ENCODE results near the gene EEFSEC.

Gene EEFSEC

DNA sequence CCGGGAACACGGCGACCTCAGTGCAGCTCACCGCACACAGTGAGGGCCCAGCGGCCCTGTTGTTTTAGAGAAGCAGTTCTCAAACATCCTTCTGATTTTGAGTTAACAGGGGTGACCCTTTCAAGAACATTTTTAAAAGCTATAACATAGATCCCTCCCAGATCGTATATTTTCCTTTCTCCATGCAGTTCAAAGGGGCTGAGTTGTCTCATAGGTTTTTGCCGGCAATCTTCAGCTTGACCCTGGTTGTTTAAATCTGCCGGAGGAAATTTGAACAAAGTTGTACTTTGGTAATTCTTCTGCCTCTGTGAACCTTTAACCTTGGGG, 14.3 kb downstream of the EEFSEC start:
- H3K4me3 ChIP-seq (ENCODE audit: low read length): no peak overlapping the region
- no peak overlapping the region for H2AFZ ChIP-seq (ENCODE audit: low read depth, low read length)
- H4K20me1 ChIP-seq (ENCODE audit: insufficient read depth, low read length): no peaks in the 10 kb centered on the region; the same call in 1 of the 2 replicates
- peaks cover 32% of the 10 kb centered on the region for H3K79me2 ChIP-seq (ENCODE audit: low read length)
- no peaks in the 10 kb centered on the region for H3K4me1 ChIP-seq (ENCODE audit: low read length)
- no peak for TF ChIP-seq EZH2phosphoT487 (IDR thresholded peaks at IDR 0.05; ENCODE audit: low read depth)
- TF ChIP-seq, protein P1, sequence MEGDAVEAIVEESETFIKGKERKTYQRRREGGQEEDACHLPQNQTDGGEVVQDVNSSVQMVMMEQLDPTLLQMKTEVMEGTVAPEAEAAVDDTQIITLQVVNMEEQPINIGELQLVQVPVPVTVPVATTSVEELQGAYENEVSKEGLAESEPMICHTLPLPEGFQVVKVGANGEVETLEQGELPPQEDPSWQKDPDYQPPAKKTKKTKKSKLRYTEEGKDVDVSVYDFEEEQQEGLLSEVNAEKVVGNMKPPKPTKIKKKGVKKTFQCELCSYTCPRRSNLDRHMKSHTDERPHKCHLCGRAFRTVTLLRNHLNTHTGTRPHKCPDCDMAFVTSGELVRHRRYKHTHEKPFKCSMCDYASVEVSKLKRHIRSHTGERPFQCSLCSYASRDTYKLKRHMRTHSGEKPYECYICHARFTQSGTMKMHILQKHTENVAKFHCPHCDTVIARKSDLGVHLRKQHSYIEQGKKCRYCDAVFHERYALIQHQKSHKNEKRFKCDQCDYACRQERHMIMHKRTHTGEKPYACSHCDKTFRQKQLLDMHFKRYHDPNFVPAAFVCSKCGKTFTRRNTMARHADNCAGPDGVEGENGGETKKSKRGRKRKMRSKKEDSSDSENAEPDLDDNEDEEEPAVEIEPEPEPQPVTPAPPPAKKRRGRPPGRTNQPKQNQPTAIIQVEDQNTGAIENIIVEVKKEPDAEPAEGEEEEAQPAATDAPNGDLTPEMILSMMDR (IDR thresholded peaks at IDR 0.05; ENCODE audit: low read depth, low read length): no peak
- no peaks in the 10 kb centered on the region for H3K9me3 ChIP-seq (ENCODE audit: insufficient read depth, low read length)
- no peaks in the 10 kb centered on the region for H3K27me3 ChIP-seq (ENCODE audit: low read depth, low read length)
- no peaks in the 10 kb centered on the region for H3K36me3 ChIP-seq (replicated peaks; ENCODE audit: low read depth, low read length)
- no peak overlapping the region for H3K9ac ChIP-seq (ENCODE audit: low read length)
- no peak overlapping the region for H3K27ac ChIP-seq (ENCODE audit: low read length)
- no peak overlapping the region for H3K4me2 ChIP-seq (ENCODE audit: low read length)

DNA sequence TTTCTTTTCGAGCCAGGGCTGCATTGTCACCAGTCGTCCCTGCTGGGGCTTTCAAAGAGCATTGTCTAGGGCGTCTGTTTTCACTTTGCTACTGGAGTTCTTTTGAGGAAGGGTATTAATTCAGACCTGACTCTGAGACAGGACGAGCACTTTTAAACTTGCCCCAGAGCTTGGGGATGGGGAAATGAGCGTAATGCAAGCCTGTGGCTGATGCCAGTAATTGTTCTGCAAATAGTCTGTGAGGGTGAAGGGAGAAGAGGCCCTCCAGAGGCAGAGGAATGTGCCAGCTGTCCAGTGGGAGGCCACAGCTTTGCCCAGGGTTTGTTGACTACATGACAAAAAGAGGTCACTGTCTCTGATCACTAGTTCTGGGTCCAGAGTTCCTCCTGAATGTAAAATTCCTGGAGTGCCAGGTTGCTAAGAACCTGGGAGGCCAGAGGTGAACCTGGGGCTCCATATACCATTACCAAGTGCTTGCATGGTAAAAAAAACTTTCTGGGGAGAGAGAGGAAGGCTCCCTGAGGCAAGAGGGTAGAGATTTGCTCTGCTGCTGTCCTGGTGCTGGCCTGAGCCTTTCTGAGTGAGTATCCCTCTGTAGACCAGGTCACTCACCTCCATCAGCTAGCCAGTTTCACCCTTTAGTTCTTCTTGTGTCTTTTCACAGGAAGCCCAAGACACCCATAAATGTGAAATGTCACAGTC, 14.8 kb downstream of the EEFSEC start:
- Histone ChIP-seq H3K27me3 (ENCODE audit: low read depth, low read length) (no peaks in the 10 kb centered on the region), H3K9ac (ENCODE audit: low read length) (no peak overlapping the region), H3K79me2 (ENCODE audit: low read length) (peaks cover 32% of the 10 kb centered on the region), H2AFZ (ENCODE audit: low read depth, low read length) (no peak overlapping the region), H3K4me3 (ENCODE audit: low read length) (no peak overlapping the region), H3K36me3 (replicated peaks; ENCODE audit: low read depth, low read length) (no peaks in the 10 kb centered on the region), H3K4me1 (ENCODE audit: low read length) (no peaks in the 10 kb centered on the region), H3K27ac (ENCODE audit: low read length) (no peak overlapping the region), H3K9me3 (ENCODE audit: insufficient read depth, low read length) (no peaks in the 10 kb centered on the region), H4K20me1 (ENCODE audit: insufficient read depth, low read length) (no peaks in the 10 kb centered on the region; the same call in 1 of the 2 replicates), H3K4me2 (ENCODE audit: low read length) (no peak overlapping the region)
- no peak for TF ChIP-seq EZH2phosphoT487 (IDR thresholded peaks at IDR 0.05; ENCODE audit: low read depth)
- TF ChIP-seq, protein P1 (IDR thresholded peaks at IDR 0.05; ENCODE audit: low read depth, low read length): no peak

DNA sequence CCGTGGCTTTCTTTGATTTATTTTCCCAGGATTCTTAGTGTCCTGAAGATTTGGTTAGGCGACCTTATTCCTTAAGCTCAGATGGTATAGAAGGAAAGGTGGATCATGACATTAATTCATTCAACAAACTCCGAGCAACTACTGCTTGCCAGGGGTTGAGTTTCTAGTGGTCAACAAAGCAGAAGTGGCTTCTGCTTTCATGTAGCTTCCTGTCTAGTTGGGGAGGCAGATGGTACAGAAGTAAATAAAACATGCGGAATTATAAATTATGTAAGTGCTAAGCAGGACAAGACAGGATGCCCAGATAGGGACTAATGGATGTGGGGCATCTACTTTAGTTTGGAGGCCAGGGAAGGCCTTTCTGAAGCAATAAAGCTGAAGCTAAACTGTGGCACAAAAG, 15.6 kb downstream of the EEFSEC start:
- H3K27ac ChIP-seq (ENCODE audit: low read length): no peak overlapping the region

DNA sequence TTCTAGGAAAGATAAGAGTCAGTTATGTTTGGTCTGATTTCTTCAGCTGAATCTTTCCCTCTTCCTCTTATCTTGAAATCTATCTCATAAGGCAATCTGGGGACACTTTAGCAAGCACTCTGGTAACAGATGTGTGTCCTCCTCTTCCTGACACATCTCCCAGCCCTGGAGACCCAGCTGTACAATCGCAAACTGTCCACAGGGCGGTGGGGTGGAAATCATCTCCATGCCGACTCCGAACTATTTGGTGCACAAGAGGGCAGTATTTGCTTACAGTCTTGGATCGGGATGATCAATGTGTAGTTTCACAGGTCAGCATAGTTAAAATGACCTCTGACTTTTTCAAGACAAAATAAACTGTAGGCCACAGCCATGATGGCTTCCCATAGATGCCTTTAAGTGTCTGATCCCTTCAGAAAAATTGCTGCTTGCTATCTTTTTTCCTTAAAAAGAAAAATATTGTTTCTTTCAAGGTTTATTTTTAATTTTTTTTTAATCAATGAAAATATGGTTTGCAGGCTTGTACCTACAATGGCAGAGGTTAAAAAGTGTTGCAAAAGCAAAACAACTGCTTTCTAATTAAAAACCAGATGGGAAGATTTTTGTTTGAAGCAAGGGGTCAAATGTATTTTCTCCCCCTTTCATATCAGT, 17.7 kb downstream of the EEFSEC start:
- no peak for TF ChIP-seq EZH2phosphoT487 (IDR thresholded peaks at IDR 0.05; ENCODE audit: low read depth)
- TF ChIP-seq, protein P1 (IDR thresholded peaks at IDR 0.05; ENCODE audit: low read depth, low read length): no peak
- Histone ChIP-seq H3K79me2 (ENCODE audit: low read length) (peaks cover 34% of the 10 kb centered on the region), H3K27me3 (ENCODE audit: low read depth, low read length) (no peaks in the 10 kb centered on the region), H3K9ac (ENCODE audit: low read length) (no peak overlapping the region), H3K4me2 (ENCODE audit: low read length) (no peak overlapping the region), H3K4me1 (ENCODE audit: low read length) (no peaks in the 10 kb centered on the region), H4K20me1 (ENCODE audit: insufficient read depth, low read length) (peaks cover 5% of the 10 kb centered on the region; the same call in 1 of the 2 replicates), H3K9me3 (ENCODE audit: insufficient read depth, low read length) (no peaks in the 10 kb centered on the region), H3K4me3 (ENCODE audit: low read length) (no peak overlapping the region), H3K36me3 (replicated peaks; ENCODE audit: low read depth, low read length) (no peaks in the 10 kb centered on the region), H2AFZ (ENCODE audit: low read depth, low read length) (no peak overlapping the region), H3K27ac (ENCODE audit: low read length) (no peak overlapping the region)

More for the DNA sequence above, 15.6 kb downstream of the EEFSEC start:
- H3K4me3 ChIP-seq (ENCODE audit: low read length): no peak overlapping the region
- no peak overlapping the region for H3K4me2 ChIP-seq (ENCODE audit: low read length)
- H3K27me3 ChIP-seq (ENCODE audit: low read depth, low read length): no peaks in the 10 kb centered on the region
- H3K9me3 ChIP-seq (ENCODE audit: insufficient read depth, low read length): no peaks in the 10 kb centered on the region
- H3K4me1 ChIP-seq (ENCODE audit: low read length): no peaks in the 10 kb centered on the region
- H3K9ac ChIP-seq (ENCODE audit: low read length): no peak overlapping the region
- no peaks in the 10 kb centered on the region; the same call in 1 of the 2 replicates for H4K20me1 ChIP-seq (ENCODE audit: insufficient read depth, low read length)
- no peak for TF ChIP-seq EZH2phosphoT487 (IDR thresholded peaks at IDR 0.05; ENCODE audit: low read depth)
- TF ChIP-seq, protein P1 (IDR thresholded peaks at IDR 0.05; ENCODE audit: low read depth, low read length): no peak
- no peak overlapping the region for H2AFZ ChIP-seq (ENCODE audit: low read depth, low read length)
- H3K36me3 ChIP-seq (replicated peaks; ENCODE audit: low read depth, low read length): no peaks in the 10 kb centered on the region
- peaks cover 34% of the 10 kb centered on the region for H3K79me2 ChIP-seq (ENCODE audit: low read length)

Measured in OCI-LY3 (cell line).